GM12878 (cell line): ENCODE data around the gene SUGP1. TPM values are rescaled to one million over a fixed set of nuclear protein-coding genes. Genes with fewer than 3 reads are reported as not detected.

Source experiments
- ATAC-seq: fragments of 200-7000 bp; cut with Tn5 transposase; 3 replicates; pipeline ENCODE4 v1.9.1; 2020; ENCODE audit warnings: mild to moderate bottlenecking, moderate library complexity
- BruUV-seq: library from RNA; stranded (reverse); fragments of 400-500 nt; replicated peaks from 2 replicates; lab custom pipeline; 2021; lab: Mats Ljungman, UMichigan
- CTCF ChIA-PET: fragments of 300-600 bp; sonication (Branson Sonifier 250); formaldehyde crosslinking; extraction: SDS; loops from one replicate; lab custom pipeline; 2021; ENCODE audit warnings: inconsistent platforms; lab: Yijun Ruan, JAX
- POLR2A ChIA-PET: fragments of 350-600 bp; formaldehyde crosslinking; extraction: SDS; loops from one replicate; lab custom pipeline; 2021; ENCODE audit warnings: inconsistent platforms; lab: Charles Lee
- RAD21 ChIA-PET: fragments of 300-600 bp; sonication (Branson Sonifier 250); formaldehyde crosslinking; loops from one replicate; lab custom pipeline; 2023; ENCODE audit warnings: antibody characterized with exemption; ENCODE audit not compliant: unreplicated experiment; lab: Charles Lee
- SMC1A ChIA-PET: fragments of 300-600 bp; sonication (Branson Sonifier 250); formaldehyde crosslinking; loops from one replicate; lab custom pipeline; 2023; ENCODE audit not compliant: unreplicated experiment, uncharacterized antibody; lab: Charles Lee
- DNase-seq: peaks from one replicate; pipeline ENCODE4 v3.0.0-alpha.2; 2011; ENCODE audit warnings: low read depth, low spot score
- FAIRE-seq: peaks from 3 replicates; lab custom pipeline; 2011; peaks lifted over from hg19 to GRCh38; lab: Jason Lieb, UNC
- H2AFZ ChIP-seq: 2 replicates; pipeline ENCODE4 v1.6.0; 2011; ENCODE audit warnings: low read depth, low read length, control low read depth; ENCODE audit not compliant: control insufficient read depth
- H3K27ac ChIP-seq: 2 replicates; pipeline ENCODE4 v1.5.1; 2011; ENCODE audit warnings: control low read depth; ENCODE audit not compliant: control insufficient read depth, insufficient read depth
- H3K27me3 ChIP-seq, 2 experiments: replicated peaks in 1 of 2; 2 replicates each; pipeline versions ENCODE4 v1.6.0 to v1.6.1; 2011; ENCODE audit warnings: low read length in 1 of 2; ENCODE audit not compliant: control insufficient read depth in 2 of 2, insufficient read depth in 2 of 2
- H3K36me3 ChIP-seq, 2 experiments: 2 replicates each; pipeline ENCODE4 v1.5.1; 2011; ENCODE audit warnings: low read length in 1 of 2; ENCODE audit not compliant: control insufficient read depth in 2 of 2, insufficient read depth in 2 of 2
- H3K4me1 ChIP-seq: 2 replicates; pipeline ENCODE4 v1.6.1; 2011; ENCODE audit warnings: mild to moderate bottlenecking, low read length, moderate library complexity, mixed read lengths; ENCODE audit not compliant: control insufficient read depth, insufficient read depth
- H3K4me2 ChIP-seq: 2 replicates; pipeline ENCODE4 v1.6.0; 2011; ENCODE audit warnings: control low read depth; ENCODE audit not compliant: control insufficient read depth, insufficient read depth
- H3K4me3 ChIP-seq: fragments of 200-600 bp; sonication (generic); 2 replicates; pipeline ENCODE4 v1.5.1; 2016
- H3K79me2 ChIP-seq: 2 replicates; pipeline ENCODE4 v1.6.0; 2011; ENCODE audit warnings: low read length; ENCODE audit not compliant: control insufficient read depth, insufficient read depth
- H3K9ac ChIP-seq: 2 replicates; pipeline ENCODE4 v1.8.0; 2011; ENCODE audit warnings: low read length, control low read depth, mixed read lengths; ENCODE audit not compliant: control insufficient read depth, insufficient read depth
- H3K9me3 ChIP-seq: replicated peaks from 3 replicates; pipeline ENCODE4 v1.5.1; 2011; ENCODE audit warnings: mild to moderate bottlenecking, low read length; ENCODE audit not compliant: control insufficient read depth, insufficient read depth
- H4K20me1 ChIP-seq: 2 replicates; pipeline ENCODE4 v1.6.0; 2011; ENCODE audit not compliant: control insufficient read depth, insufficient read depth
- E4F1 ChIP-seq: fragments of 450-650 bp; IDR thresholded peaks from 2 replicates; pipeline ENCODE4 v1.6.1; 2018; ENCODE audit warnings: borderline replicate concordance, mild to moderate bottlenecking; ENCODE audit not compliant: partially characterized antibody
- HDAC2 ChIP-seq: fragments of 200-600 bp; sonication (generic); IDR thresholded peaks from 2 replicates; pipeline ENCODE4 v1.6.1; 2017
- MAX ChIP-seq: IDR thresholded peaks from 2 replicates; pipeline ENCODE4 v1.6.1; 2012; ENCODE audit warnings: low read depth, low read length, improper control_type of control experiment
- MLLT1 ChIP-seq: fragments of 450-650 bp; IDR thresholded peaks from 2 replicates; pipeline ENCODE4 v1.6.1; 2016; ENCODE audit warnings: mild to moderate bottlenecking
- RB1 ChIP-seq: fragments of 450-650 bp; formaldehyde crosslinking; IDR thresholded peaks from 2 replicates; pipeline ENCODE4 v1.6.1; 2017; ENCODE audit warnings: mild to moderate bottlenecking, borderline replicate concordance
- SREBF2 ChIP-seq: IDR thresholded peaks from 2 replicates; pipeline ENCODE4 v1.6.1; 2012; ENCODE audit warnings: mild to moderate bottlenecking, low read length
- WGBS: methylation state at CpG from one replicate; pipeline ENCODE4 v1.1.6; 2016; ENCODE audit warnings: low lambda C conversion rate; ENCODE audit not compliant: insufficient replicate concordance, insufficient coverage; ENCODE audit errors: missing lambda C conversion rate; 5-methylcytosine and 5-hydroxymethylcytosine counted together
- in situ Hi-C: fragments of 300-500 bp; cut with MboI; formaldehyde crosslinking; loops from 9 replicates; pipeline ENCODE4 v1.14.3; 2018; ENCODE audit warnings: mixed read lengths
- intact Hi-C: fragments of 100-400 bp; cut with micrococcal nuclease; formaldehyde crosslinking; loops from one replicate; pipeline ENCODE4 v1.14.2; 2022; ENCODE audit not compliant: unreplicated experiment
- polyA plus RNA-seq, 11 experiments: library from polyadenylated mRNA; depleted of rRNA in 4 of 11; unstranded in 6 of 11; stranded (reverse) in 5 of 11; fragments of >200 nt; fragmentation: Nextera tagmentation in 4 of 11; fragmentation: Illumina TruSeq in 1 of 11; extraction: Ambion mirVana in 4 of 11; extraction: Trizol in 1 of 11; gene quantifications; 1 replicate in 1 of 11; 2 replicates in 10 of 11; pipeline versions ENCODE4 v1.2.1 to v1.2.3, GENCODE V29; 2011 to 2016; ENCODE audit warnings: inconsistent platforms in 2 of 11, missing spikeins in 2 of 11, low read depth in 1 of 11
- total RNA-seq, 4 experiments: library from RNA; depleted of rRNA in 3 of 4; stranded (reverse); fragments of >200 nt in 3 of 4; fragmentation: Illumina TruSeq in 1 of 4; extraction: Trizol in 1 of 4; gene quantifications; 2 replicates each; pipeline versions ENCODE4 v1.2.1 to v1.2.3, GENCODE V29; 2013 to 2021

Gene SUGP1
- total and polyA plus RNA-seq, 10 of the 15 experiments (the other 5 are each of a cell fraction or from before 2014, with no cell fraction given), result 1.6 to 70.2 (median 38.4) TPM

GRCh38 chr19:19274716-19275565 lies 45.4 kb downstream of the SUGP1 start:
- Histone ChIP-seq H3K79me2 (no peaks in the 10 kb centered on the region), H3K4me1 (no peaks in the 10 kb centered on the region), H3K36me3 (peaks cover 3 to 7% of the 10 kb centered on the region in 2 experiments; a peak in 3 of 4 replicates), H3K4me3 (no peak overlapping the region), H3K9me3 (no peaks in the 10 kb centered on the region), H4K20me1 (no peaks in the 10 kb centered on the region), H3K27ac (no peak overlapping the region), H3K4me2 (no peak overlapping the region), H3K9ac (no peak overlapping the region), H2AFZ (no peak overlapping the region), H3K27me3 (no peaks in the 10 kb centered on the region)
- RAD21 ChIA-PET, result no interaction called here
- in situ Hi-C loops, result no loop called here
- CTCF ChIA-PET, result no interaction called here
- SMC1A ChIA-PET, result no interaction called here
- 70% methylated on average over 9 of the region's 9 CpGs for WGBS
- no TSS peak for BruUV-seq
- intact Hi-C loops, result no loop called here
- TF ChIP-seq SREBF2 (no peak), HDAC2 (no peak), E4F1 (no peak), RB1 (no peak), MAX (no peak), MLLT1 (no peak)
- DNase-seq, result no peak
- ATAC-seq, result no peak
- no peak for FAIRE-seq
- POLR2A ChIA-PET, result no interaction called here
